SKM-1 treated with dmso at 0.1 percent for 144 hours (cell line): ENCODE data around the gene S1PR5.
A peak's percentile ranks its signal among the peaks of the same experiment; 100 is the strongest.
"Not testable (repeated sequence)": the region's sequence is repeated elsewhere in the genome, so short reads cannot be mapped to it uniquely, and the experiment has no call there.

Source experiments
- DNase-seq: peaks from one replicate; lab custom pipeline; 2025; ENCODE audit not compliant: unreplicated experiment; lab: John Stamatoyannopoulos, UW

Gene S1PR5

DNA sequence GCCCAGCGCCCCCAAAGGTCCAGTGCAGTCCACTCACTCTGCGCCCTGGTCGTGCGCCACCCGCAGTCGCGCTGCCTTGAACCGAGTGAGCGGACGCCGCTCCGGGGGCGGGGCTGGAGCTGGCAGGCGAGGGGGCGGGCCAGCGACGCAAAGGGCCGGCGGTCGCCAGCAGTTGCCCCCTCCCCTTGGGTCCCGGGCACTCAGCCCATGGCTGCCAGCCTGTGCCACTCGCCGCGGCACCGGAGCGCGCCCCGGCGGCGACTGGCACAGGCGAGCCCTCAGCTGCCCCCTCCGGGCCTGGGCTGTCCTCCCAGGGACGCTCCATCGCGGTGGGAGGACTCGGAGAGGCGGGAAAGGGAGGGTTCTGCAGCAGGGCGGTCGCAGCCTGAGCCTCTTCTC is at the start of gene S1PR5:
TSS of gene S1PR5 (minus strand) at position 87 of the 399 bp plus-strand sequence. CDS start 2,436 bp downstream, outside the sequence.
- DNase-seq, result no peak

- DNase-seq, result peak; percentile 37
Measured at GRCh38 chr19:10566658-10567410, 49.6 kb upstream of the S1PR5 start.

DNA sequence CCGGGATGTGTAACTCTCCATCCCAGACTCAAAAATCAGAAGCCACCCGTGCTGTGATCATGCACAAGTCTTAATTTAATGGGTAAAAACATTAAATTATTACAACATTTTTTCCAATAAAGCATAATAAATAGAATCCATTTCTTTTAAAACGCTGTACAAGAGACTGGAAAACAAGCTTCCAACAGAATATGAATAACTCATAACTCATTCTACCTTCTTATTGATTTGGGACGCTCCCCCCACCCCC is 49.1 kb upstream of the S1PR5 start:
- no peak for DNase-seq

GRCh38 chr19:10565567-10566407 is 48.5 kb upstream of the S1PR5 start, which contains the start of gene KRI1:
Gene KRI1, minus strand, starts transcription at chr19:10566010. Its CDS starts 11 bp downstream, at chr19:10565999.
- peak; percentile 98 for DNase-seq

DNA sequence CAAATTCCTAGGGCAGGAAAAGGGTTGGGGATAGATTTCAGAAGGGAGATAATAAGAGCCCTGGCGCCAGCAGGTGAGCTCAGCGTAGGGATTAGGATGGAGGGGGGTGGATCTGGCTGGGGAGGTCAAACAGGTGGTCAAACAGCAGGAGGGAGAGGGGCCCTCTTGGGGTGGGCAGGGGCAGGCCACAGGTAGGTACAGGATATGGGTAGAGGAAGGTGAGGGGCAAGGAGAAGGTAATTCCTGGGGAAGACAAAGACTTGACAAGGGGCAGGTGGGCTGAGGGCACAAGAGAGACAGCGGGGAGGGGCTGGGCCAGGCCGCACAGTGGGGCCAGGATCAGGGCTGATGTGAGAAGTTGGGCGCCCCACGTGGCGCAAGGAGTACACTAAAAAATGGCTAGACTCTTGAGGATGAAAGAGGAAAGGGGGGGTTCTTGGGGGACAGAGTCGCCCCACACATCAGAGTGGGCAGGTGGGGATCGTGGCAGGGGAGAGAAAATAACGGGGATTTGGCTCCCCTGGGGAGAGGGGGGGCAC is 47.9 kb upstream of the S1PR5 start:
- DNase-seq, result peak; percentile 41

DNA sequence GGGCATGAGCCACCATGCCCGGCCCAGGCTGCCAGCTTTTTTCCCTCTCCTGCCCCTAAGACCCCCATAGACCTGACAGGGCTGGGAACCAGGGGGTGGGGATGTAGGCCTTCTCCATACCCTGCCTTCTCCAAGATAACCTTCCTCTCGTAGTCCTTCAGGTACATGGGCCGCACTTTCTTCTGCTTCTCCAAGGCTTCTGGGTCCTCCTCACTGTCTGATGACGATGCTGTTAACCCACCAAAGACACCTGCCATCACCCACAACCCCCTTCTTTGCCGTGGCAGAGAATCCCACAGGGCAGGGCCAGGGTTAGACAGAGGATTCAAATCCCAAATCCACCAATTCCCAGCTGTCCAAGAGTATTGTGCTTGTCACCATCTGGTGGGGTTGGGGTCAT is 45.4 kb upstream of the S1PR5 start:
- DNase-seq, result no peak

GRCh38 chr19:10560154-10560553 is 42.9 kb upstream of the S1PR5 start:
- DNase-seq, result no peak

GRCh38 chr19:10557603-10558197 is 40.5 kb upstream of the S1PR5 start:
- no peak for DNase-seq

GRCh38 chr19:10555610-10555973 is 38.3 kb upstream of the S1PR5 start:
- no peak for DNase-seq

DNA sequence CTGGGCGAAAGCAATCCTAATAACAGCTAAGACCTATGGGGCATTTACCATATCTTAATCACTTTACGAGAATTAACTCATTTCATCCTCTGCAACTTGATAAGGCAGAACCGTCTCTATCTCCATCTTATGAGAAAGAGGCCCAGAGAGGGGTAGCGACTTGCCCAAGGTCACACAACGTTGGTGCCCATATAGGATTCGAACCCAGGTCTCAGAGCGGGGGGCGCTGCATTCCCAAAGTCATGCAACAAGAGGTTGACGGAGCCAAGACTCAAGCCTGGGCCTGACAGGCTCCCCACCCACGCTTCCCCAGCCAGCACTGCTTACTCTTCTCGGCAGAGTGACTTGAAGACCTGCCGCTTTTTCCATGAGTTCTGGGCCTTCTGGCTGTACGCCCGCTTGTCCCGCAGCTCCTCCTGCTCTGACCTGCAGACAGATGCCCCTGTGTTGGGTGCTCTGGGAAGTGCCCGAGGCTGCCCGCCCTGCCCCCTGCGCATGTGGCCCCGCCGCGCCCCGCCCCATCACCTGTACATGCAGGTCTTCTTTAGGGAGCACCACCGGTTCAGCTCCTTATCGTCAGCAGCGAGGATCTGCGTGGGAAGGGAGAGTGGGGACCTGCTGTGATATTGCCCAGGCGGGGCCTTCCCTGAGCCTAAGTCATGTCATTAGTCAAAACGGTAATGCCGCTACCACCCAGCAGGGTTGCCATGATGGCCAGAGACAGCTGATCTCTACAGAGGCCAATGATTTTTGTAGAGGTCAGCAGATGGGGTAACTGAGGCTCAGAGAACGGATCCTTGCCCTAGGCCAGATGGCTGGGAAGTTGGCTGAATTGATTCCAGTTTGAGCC is 37.7 kb upstream of the S1PR5 start:
- no peak for DNase-seq

GRCh38 chr19:10553943-10554381 is 36.7 kb upstream of the S1PR5 start:
- DNase-seq, result no peak

GRCh38 chr19:10553087-10553667 is 35.9 kb upstream of the S1PR5 start:
- no peak for DNase-seq

DNA sequence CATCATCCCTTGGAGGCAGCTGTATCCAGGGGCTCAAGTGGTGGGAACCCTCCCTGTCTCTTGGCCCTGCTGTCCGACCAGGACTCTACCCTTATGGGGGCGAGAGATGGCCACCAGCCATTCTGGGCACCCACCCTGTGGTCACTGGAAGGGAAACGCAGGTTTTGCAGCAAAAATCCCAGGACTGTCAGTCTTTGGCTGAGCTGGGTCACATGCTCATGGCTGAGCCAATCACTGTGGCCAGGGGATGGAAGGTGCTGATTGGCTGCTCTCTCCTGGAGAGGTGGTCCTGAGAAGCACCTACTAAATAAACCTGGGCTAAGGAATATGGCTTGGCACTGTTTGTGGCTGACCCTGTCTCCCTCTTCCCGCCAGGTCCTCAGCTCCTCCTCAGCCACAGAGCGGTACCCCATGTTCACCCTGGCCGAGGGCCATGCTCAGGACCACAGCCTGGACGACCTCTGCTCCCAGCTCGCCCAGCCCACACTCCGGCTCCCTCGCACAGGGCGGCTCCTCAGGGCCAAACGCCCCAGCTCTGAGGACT is 35.3 kb upstream of the S1PR5 start:
- no peak for DNase-seq

GRCh38 chr19:10551698-10552301 is 34.6 kb upstream of the S1PR5 start:
- peak; percentile 27 for DNase-seq

- not testable (repeated sequence) for DNase-seq
Measured at GRCh38 chr19:10551006-10551405, 33.8 kb upstream of the S1PR5 start.

DNA sequence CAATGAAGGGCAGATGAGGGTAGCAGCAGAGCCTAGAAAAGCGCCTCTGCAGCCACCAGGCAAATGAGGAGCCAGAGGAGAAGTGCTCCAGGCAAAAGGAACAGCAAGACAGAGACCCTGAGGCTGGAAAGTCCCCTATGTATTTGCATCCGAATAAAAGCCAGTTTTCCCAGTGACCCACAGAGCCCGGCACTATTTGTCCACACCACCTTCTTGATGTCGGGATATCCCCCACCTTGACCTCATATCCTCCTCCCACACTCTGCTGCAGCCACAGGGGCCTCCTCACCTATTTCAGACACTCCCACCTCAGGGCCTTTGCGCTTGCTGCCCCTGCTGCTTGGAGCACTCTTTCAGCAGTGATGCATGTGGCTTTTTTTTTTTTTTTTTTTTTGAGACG is 33.1 kb upstream of the S1PR5 start:
- DNase-seq, result no peak

DNA sequence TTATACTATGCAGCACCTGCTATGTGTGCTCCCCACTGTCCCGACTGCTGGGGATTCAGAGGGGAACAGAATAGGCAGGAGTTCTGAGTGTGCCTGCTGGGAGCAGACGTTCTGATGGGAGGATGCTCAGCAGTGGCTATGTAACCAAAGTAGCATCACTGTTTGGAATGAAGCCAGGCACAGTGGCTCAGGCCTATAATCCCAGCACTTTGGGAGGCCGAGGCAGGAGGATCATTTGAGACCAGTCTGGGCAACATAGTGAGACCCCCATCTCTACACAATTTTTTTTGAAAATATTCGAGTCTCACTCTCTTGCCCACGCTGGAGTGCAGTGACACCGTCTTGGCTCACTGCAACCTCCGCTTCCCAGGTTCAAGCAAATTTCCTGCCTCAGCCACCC is 32.5 kb upstream of the S1PR5 start:
- DNase-seq, result no peak

- no peak for DNase-seq
Measured at GRCh38 chr19:10548746-10549276, 31.6 kb upstream of the S1PR5 start.

DNA sequence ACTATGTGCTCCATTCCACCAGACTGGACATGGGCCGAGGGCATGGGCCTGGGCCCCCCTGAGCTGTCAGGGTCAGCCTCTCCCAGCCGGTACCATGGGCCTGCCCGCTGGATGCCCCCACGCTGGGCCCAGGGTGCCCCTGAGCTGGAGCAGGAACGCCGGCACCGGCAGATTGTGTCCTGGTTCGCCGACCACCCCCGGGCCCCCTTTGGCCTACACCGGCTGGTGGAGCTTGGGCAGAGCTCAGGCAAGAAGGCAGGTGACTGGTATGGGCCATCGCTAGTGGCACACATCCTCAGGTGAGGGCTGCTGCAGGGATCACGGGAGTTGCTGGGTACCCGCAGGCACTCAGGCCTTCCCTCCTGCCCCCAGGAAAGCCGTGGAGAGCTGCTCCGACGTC is 29.6 kb upstream of the S1PR5 start:
- no peak for DNase-seq
